ENCODE data around the gene SMAD6. TPM values are rescaled to one million over a fixed set of nuclear protein-coding genes. Genes with fewer than 3 reads are reported as not detected.

The SMAD6 gene
- total and polyA plus RNA-seq, 2 experiments from 2014 or later = 1.6 to 15.7 TPM

- TF ChIP-seq ZNF331 (CRISPR knock-in tag; IDR thresholded peaks at IDR 0.05; ENCODE audit: low read depth) (no peak), EZH2phosphoT487 (IDR thresholded peaks at IDR 0.05; ENCODE audit: unreplicated experiment) (no peak), STAT1 (IDR thresholded peaks at IDR 0.05; ENCODE audit: unreplicated experiment) (no peak), CTCF (conservative IDR thresholded peaks at IDR 0.05; ENCODE audit: low read depth in 2 of 2) (no peak), ETS1 (IDR thresholded peaks at IDR 0.05) (no peak), NANOG (IDR thresholded peaks at IDR 0.05; ENCODE audit: borderline replicate concordance) (no peak), ZNF114 (CRISPR knock-in tag; IDR thresholded peaks at IDR 0.05) (no peak), CREB1 (CRISPR knock-in tag; IDR thresholded peaks at IDR 0.05; ENCODE audit: low read depth) (no peak), JUNB (IDR thresholded peaks at IDR 0.05; ENCODE audit: unreplicated experiment) (no peak), EZH2 (IDR thresholded peaks at IDR 0.05; ENCODE audit: low read depth, unreplicated experiment) (no peak), REST (IDR thresholded peaks at IDR 0.05; ENCODE audit: unreplicated experiment) (no peak)
Measured at GRCh38 chr15:66713843-66714508, 11.9 kb downstream of the SMAD6 start (continued).

GRCh38 chr15:66714543-66714981, 12.5 kb downstream of the SMAD6 start:
- no peak overlapping the region for H3K4me3 ChIP-seq
- no peak overlapping the region for H3K27ac ChIP-seq (ENCODE audit: low read depth)
- peaks cover 10% of the 10 kb centered on the region; the same call in 1 of the 2 replicates for H3K4me1 ChIP-seq (ENCODE audit: insufficient read depth)
- H3K4me1 Mint-ChIP-seq = peaks cover 29% of the 10 kb centered on the region
- DNase-seq (ENCODE audit: low spot score) (no peak), ATAC-seq (no peak)
- no peak overlapping the region for H3K4me3 Mint-ChIP-seq
- H3K27ac Mint-ChIP-seq = no peak overlapping the region
- no peaks in the 10 kb centered on the region for H3F3A ChIP-seq (replicated peaks; ENCODE audit: low read depth)
- no peaks in the 10 kb centered on the region for H3K79me2 ChIP-seq (replicated peaks; ENCODE audit: insufficient read depth)
- no peaks in the 10 kb centered on the region for H3K27me3 ChIP-seq (ENCODE audit: insufficient read depth)
- H2AFZ ChIP-seq = no peak overlapping the region
- no peaks in the 10 kb centered on the region for H3K36me3 ChIP-seq (ENCODE audit: insufficient read depth)
- H3K9me3 Mint-ChIP-seq = no peaks in the 10 kb centered on the region
- H3K4me2 ChIP-seq = no peak overlapping the region
- no peaks in the 10 kb centered on the region for H4K20me1 ChIP-seq (replicated peaks; ENCODE audit: insufficient read depth)
- no peaks in the 10 kb centered on the region for H3K9me2 ChIP-seq (ENCODE audit: insufficient read depth)
- peaks cover 3% of the 10 kb centered on the region; the same call in 1 of the 3 replicates for H3K36me3 Mint-ChIP-seq (ENCODE audit: low read depth)
- peaks cover 6% of the 10 kb centered on the region for H3K27me3 Mint-ChIP-seq (ENCODE audit: insufficient read depth, low read depth, poor library complexity)
- TF ChIP-seq CREB1 (CRISPR knock-in tag; IDR thresholded peaks at IDR 0.05; ENCODE audit: low read depth) (no peak), ZNF462 (CRISPR knock-in tag; IDR thresholded peaks at IDR 0.05) (no peak)
